LNCaP clone FGC (cell line): Measurements from ENCODE around the gene GALNTL6.

Experiments
- DNase-seq: peaks from one replicate; pipeline ENCODE4 v3.0.0-alpha.2; 2011; ENCODE audit warnings: low read depth
- H3K4me3 ChIP-seq: 2 replicates; pipeline ENCODE4 v1.5.1; 2011; ENCODE audit warnings: mild to moderate bottlenecking, low read depth, low read length, control low read depth
- TF ChIP-seq, protein P1 (sequence below): IDR thresholded peaks from 2 replicates; pipeline ENCODE4 v1.5.1; 2012; ENCODE audit warnings: mild to moderate bottlenecking; ENCODE audit not compliant: control insufficient read depth, insufficient read depth; ENCODE audit errors: extremely low read depth

GALNTL6 gene

GRCh38 chr4:172105918-172106317 lies 292.7 kb downstream of the GALNTL6 start:
- H3K4me3 ChIP-seq: no peak overlapping the region
- TF ChIP-seq, protein P1, sequence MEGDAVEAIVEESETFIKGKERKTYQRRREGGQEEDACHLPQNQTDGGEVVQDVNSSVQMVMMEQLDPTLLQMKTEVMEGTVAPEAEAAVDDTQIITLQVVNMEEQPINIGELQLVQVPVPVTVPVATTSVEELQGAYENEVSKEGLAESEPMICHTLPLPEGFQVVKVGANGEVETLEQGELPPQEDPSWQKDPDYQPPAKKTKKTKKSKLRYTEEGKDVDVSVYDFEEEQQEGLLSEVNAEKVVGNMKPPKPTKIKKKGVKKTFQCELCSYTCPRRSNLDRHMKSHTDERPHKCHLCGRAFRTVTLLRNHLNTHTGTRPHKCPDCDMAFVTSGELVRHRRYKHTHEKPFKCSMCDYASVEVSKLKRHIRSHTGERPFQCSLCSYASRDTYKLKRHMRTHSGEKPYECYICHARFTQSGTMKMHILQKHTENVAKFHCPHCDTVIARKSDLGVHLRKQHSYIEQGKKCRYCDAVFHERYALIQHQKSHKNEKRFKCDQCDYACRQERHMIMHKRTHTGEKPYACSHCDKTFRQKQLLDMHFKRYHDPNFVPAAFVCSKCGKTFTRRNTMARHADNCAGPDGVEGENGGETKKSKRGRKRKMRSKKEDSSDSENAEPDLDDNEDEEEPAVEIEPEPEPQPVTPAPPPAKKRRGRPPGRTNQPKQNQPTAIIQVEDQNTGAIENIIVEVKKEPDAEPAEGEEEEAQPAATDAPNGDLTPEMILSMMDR: no peak
- no peak for DNase-seq

DNA sequence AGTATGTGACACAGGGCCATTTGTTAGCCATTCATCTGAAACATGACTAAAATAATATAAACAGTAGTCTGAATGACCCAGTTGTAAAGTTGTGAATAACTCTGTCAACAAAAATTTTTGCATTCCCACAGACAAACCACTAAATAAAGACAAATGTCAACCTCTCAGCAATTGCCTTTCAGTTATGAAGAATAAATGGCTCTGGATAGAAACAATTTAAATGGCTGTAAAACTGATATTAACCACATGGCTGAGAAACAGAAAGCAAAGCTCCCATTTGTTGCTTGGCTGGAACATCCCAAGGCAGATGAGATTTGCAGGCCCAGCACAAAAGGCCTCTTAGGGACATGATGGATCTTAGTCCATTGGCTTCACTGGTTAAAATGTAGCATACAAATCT lies 296.3 kb downstream of the GALNTL6 start:
- DNase-seq: no peak
- TF ChIP-seq, protein P1: no peak
- no peak overlapping the region for H3K4me3 ChIP-seq

DNA sequence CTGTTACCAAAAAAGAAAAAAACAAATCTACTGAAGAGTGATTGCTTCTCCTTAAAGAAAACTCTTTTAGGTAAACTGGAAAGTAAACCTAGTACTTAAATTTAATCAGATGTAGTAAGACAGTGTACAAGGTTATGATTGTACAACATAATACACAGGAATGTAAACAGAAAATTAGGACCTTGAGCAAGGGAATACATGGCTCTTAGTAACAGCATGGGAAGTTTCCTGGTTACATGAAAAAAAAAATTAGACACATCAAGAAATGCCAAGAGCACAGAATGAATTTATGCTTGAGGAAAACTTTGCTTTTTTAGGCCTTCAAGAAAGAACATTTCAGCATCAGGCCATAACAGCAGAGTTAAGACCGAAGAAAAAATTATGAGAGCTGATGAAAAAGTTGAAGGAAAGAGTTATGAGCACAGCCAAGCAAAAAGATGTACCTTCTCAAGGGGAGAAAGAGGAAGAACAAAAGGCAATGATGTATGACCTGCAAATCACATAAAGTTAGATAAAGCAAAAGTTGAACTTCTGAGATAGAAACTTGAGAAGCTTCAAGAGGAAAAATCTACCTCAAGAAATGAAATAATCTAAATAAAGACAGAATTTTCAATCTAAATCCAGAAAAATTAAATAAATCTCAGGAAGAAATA lies 311.6 kb downstream of the GALNTL6 start:
- no peak overlapping the region for H3K4me3 ChIP-seq
- no peak for DNase-seq
- TF ChIP-seq, protein P1: no peak

GRCh38 chr4:172125443-172125842 lies 312.2 kb downstream of the GALNTL6 start:
- DNase-seq: no peak
- TF ChIP-seq, protein P1: no peak
- no peak overlapping the region for H3K4me3 ChIP-seq

GRCh38 chr4:172127168-172127567 lies 314.0 kb downstream of the GALNTL6 start:
- TF ChIP-seq, protein P1: no peak
- H3K4me3 ChIP-seq: no peak overlapping the region
- no peak for DNase-seq

DNA sequence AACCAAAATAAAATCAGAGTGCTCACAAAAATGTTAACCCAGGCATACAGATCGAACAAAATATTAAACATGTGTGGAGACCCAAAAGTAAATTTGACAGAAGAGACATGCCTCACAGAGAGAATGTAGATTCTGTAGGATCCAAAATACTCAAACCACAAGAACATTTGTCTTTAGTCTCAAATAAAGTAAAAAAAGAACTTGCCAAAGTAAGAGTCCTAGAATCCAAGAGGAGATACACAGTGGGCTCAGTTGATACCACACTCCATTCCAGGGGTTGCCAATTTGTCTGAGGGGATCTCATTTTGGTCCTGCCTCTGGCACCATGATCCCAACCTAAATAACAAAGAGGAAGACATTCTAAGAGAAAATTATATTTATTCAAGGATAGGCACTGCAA lies 316.4 kb downstream of the GALNTL6 start:
- no peak for DNase-seq
- H3K4me3 ChIP-seq: no peak overlapping the region
- TF ChIP-seq, protein P1: no peak

GRCh38 chr4:172134521-172134920 lies 321.3 kb downstream of the GALNTL6 start:
- H3K4me3 ChIP-seq: no peak overlapping the region
- no peak for DNase-seq
- TF ChIP-seq, protein P1: no peak
